WTC11 (cell line): Measurements from ENCODE around the gene TIMM29. TPM values are rescaled to one million over a fixed set of nuclear protein-coding genes. Genes with fewer than 3 reads are reported as not detected.

ENCODE experiments used
- ATAC-seq: fragments of 200-7000 bp; cut with Tn5 transposase; 2 replicates; pipeline ENCODE4 v1.10.0; 2021; ENCODE audit warnings: mild to moderate bottlenecking, moderate library complexity
- CTCF ChIA-PET: fragments of 300-600 bp; sonication (Branson Sonifier 250); formaldehyde crosslinking; loops from one replicate; lab custom pipeline; 2021; ENCODE audit warnings: antibody characterized with exemption; lab: Charles Lee
- POLR2A ChIA-PET: fragments of 350-600 bp; sonication (Branson Sonifier 250); formaldehyde crosslinking; loops from one replicate; lab custom pipeline; 2021; ENCODE audit warnings: antibody characterized with exemption; lab: Charles Lee
- DNase-seq: peaks from one replicate; pipeline ENCODE4 v3.0.0; 2021; ENCODE audit warnings: low spot score
- H3K27ac Mint-ChIP-seq: 2 replicates; pipeline ENCODE4 v1.8.0; 2021; ENCODE audit warnings: mixed read lengths
- H3K27me3 Mint-ChIP-seq: 2 replicates; pipeline ENCODE4 v1.8.0; 2021; ENCODE audit warnings: low read depth, mild to moderate bottlenecking, moderate library complexity, mixed read lengths
- H3K36me3 Mint-ChIP-seq: 2 replicates; pipeline ENCODE4 v1.8.0; 2021; ENCODE audit warnings: mixed read lengths
- H3K4me1 Mint-ChIP-seq: 2 replicates; pipeline ENCODE4 v1.8.0; 2022; ENCODE audit warnings: mixed read lengths
- H3K4me3 Mint-ChIP-seq: 2 replicates; pipeline ENCODE4 v1.8.0; 2021; ENCODE audit warnings: mild to moderate bottlenecking, moderate library complexity, mixed read lengths
- H3K9me3 Mint-ChIP-seq: 2 replicates; pipeline ENCODE4 v1.8.0; 2021; ENCODE audit warnings: mixed read lengths
- ARID4B ChIP-seq: sonication (generic); formaldehyde crosslinking; IDR thresholded peaks from 2 replicates; pipeline ENCODE4 v1.8.0; 2023; ENCODE audit warnings: missing genetic modification reagents, mild to moderate bottlenecking, borderline replicate concordance
- ELF4 ChIP-seq: sonication (generic); formaldehyde crosslinking; IDR thresholded peaks from 2 replicates; pipeline ENCODE4 v1.8.1; 2022; ENCODE audit warnings: low read depth, mild to moderate bottlenecking, moderate library complexity, missing genetic modification reagents
- GTF2I ChIP-seq: fragments of 250-450 bp; sonication (Bioruptor Pico); conservative IDR thresholded peaks from 2 replicates; pipeline ENCODE4 v1.4.0; 2021; ENCODE audit warnings: mild to moderate bottlenecking
- MLX ChIP-seq: sonication (generic); formaldehyde crosslinking; IDR thresholded peaks from 2 replicates; pipeline ENCODE4 v1.8.1; 2023; ENCODE audit warnings: mild to moderate bottlenecking, missing genetic modification reagents, moderate library complexity
- NFYB ChIP-seq: sonication (generic); formaldehyde crosslinking; conservative IDR thresholded peaks from 2 replicates; pipeline ENCODE4 v1.8.0; 2022; ENCODE audit warnings: low read depth, missing genetic modification reagents
- TCF7 ChIP-seq: sonication (generic); formaldehyde crosslinking; IDR thresholded peaks from 2 replicates; pipeline ENCODE4 v1.8.0; 2022; ENCODE audit warnings: mild to moderate bottlenecking, low read depth, missing genetic modification reagents, moderate library complexity
- TEAD1 ChIP-seq: sonication (generic); formaldehyde crosslinking; IDR thresholded peaks from 2 replicates; pipeline ENCODE4 v1.8.0; 2022; ENCODE audit warnings: mild to moderate bottlenecking, missing genetic modification reagents
- USF2 ChIP-seq: sonication (generic); formaldehyde crosslinking; IDR thresholded peaks from 2 replicates; pipeline ENCODE4 v1.8.1; 2023; ENCODE audit warnings: mild to moderate bottlenecking, missing genetic modification reagents, moderate library complexity
- total RNA-seq: library from RNA; stranded (reverse); gene quantifications from 3 replicates; pipeline ENCODE4 v1.2.3, GENCODE V29; 2021
- TF ChIP-seq, protein P1 (sequence below): fragments of 250-450 bp; sonication (Bioruptor Pico); IDR thresholded peaks from 2 replicates; pipeline ENCODE4 v1.9.0; 2021; ENCODE audit warnings: mild to moderate bottlenecking, borderline replicate concordance
- TF ChIP-seq, protein P2 (sequence below): fragments of 250-450 bp; sonication (Bioruptor Pico); IDR thresholded peaks from 2 replicates; pipeline ENCODE4 v2.1.2; 2022; ENCODE audit warnings: mild to moderate bottlenecking, moderate library complexity

The TIMM29 gene
- total RNA-seq, 1 experiment from 2014 or later = 33.8 TPM

- no peak for TF ChIP-seq USF2
- TF ChIP-seq, protein P1, sequence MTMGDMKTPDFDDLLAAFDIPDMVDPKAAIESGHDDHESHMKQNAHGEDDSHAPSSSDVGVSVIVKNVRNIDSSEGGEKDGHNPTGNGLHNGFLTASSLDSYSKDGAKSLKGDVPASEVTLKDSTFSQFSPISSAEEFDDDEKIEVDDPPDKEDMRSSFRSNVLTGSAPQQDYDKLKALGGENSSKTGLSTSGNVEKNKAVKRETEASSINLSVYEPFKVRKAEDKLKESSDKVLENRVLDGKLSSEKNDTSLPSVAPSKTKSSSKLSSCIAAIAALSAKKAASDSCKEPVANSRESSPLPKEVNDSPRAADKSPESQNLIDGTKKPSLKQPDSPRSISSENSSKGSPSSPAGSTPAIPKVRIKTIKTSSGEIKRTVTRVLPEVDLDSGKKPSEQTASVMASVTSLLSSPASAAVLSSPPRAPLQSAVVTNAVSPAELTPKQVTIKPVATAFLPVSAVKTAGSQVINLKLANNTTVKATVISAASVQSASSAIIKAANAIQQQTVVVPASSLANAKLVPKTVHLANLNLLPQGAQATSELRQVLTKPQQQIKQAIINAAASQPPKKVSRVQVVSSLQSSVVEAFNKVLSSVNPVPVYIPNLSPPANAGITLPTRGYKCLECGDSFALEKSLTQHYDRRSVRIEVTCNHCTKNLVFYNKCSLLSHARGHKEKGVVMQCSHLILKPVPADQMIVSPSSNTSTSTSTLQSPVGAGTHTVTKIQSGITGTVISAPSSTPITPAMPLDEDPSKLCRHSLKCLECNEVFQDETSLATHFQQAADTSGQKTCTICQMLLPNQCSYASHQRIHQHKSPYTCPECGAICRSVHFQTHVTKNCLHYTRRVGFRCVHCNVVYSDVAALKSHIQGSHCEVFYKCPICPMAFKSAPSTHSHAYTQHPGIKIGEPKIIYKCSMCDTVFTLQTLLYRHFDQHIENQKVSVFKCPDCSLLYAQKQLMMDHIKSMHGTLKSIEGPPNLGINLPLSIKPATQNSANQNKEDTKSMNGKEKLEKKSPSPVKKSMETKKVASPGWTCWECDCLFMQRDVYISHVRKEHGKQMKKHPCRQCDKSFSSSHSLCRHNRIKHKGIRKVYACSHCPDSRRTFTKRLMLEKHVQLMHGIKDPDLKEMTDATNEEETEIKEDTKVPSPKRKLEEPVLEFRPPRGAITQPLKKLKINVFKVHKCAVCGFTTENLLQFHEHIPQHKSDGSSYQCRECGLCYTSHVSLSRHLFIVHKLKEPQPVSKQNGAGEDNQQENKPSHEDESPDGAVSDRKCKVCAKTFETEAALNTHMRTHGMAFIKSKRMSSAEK = no peak
- TF ChIP-seq ELF4 (CRISPR knock-in tag) = no peak
- TF ChIP-seq NFYB = no peak
Observed at GRCh38 chr19:10885201-10886169, 43.1 kb upstream of the TIMM29 start (continued).

- DNase-seq (no peak), ATAC-seq (no peak)
- H3K4me3 Mint-ChIP-seq = peak overlapping the region; percentile 40
- H3K27me3 Mint-ChIP-seq = no peaks in the 10 kb centered on the region
- H3K9me3 Mint-ChIP-seq = no peaks in the 10 kb centered on the region
- POLR2A ChIA-PET = interaction anchor here (0.8 to 2.5 kb wide), 4 partner anchors 9 to 25 kb away, joined by 4 to 12 read pairs (median 8); partner anchors contain the start of gene CARM1
- TF ChIP-seq MLX (CRISPR knock-in tag) = no peak
- TF ChIP-seq, protein P2, sequence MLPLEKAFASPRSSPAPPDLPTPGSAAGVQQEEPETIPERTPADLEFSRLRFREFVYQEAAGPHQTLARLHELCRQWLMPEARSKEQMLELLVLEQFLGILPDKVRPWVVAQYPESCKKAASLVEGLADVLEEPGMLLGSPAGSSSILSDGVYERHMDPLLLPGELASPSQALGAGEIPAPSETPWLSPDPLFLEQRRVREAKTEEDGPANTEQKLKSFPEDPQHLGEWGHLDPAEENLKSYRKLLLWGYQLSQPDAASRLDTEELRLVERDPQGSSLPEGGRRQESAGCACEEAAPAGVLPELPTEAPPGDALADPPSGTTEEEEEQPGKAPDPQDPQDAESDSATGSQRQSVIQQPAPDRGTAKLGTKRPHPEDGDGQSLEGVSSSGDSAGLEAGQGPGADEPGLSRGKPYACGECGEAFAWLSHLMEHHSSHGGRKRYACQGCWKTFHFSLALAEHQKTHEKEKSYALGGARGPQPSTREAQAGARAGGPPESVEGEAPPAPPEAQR (CRISPR knock-in tag) = no peak
- TF ChIP-seq GTF2I (CRISPR knock-in tag) = no peak
- TF ChIP-seq TEAD1 (CRISPR knock-in tag) = no peak
- TF ChIP-seq TCF7 = no peak
- TF ChIP-seq ARID4B (CRISPR knock-in tag) = no peak
- CTCF ChIA-PET = interaction anchor here (0.9 to 3.1 kb wide), 13 partner anchors 8 to 256 kb away, joined by 3 to 62 read pairs (median 7); partner anchors contain the start of genes CARM1, DNM2 and TMED1
- H3K27ac Mint-ChIP-seq = peak overlapping the region; percentile 94
- H3K36me3 Mint-ChIP-seq = no peaks in the 10 kb centered on the region
- H3K4me1 Mint-ChIP-seq = peaks cover 57% of the 10 kb centered on the region
Observed at GRCh38 chr19:10887616-10888367, 40.8 kb upstream of the TIMM29 start.
